OCI-LY7 (cell line): Measurements from ENCODE around the gene RNF166. TPM values are rescaled to one million over a fixed set of nuclear protein-coding genes. Genes with fewer than 3 reads are reported as not detected.

ENCODE experiments used
- BruUV-seq: library from RNA; stranded (reverse); fragments of 400-500 nt; replicated peaks from 2 replicates; lab custom pipeline; 2021; lab: Mats Ljungman, UMichigan
- CTCF ChIA-PET: fragments of 300-600 bp; sonication (Branson Sonifier 250); formaldehyde crosslinking; loops from one replicate; lab custom pipeline; 2022; ENCODE audit warnings: antibody characterized with exemption; ENCODE audit not compliant: unreplicated experiment; lab: Charles Lee
- POLR2A ChIA-PET: fragments of 300-600 bp; sonication (Branson Sonifier 250); formaldehyde crosslinking; loops from one replicate; lab custom pipeline; 2022; ENCODE audit warnings: antibody characterized with exemption; lab: Charles Lee
- DNase-seq: peaks from one replicate; pipeline ENCODE4 v3.0.0-alpha.2; 2015; ENCODE audit warnings: low spot score
- H2AFZ ChIP-seq: fragments of 200-600 bp; sonication (generic), shearing (Covaris generic); 2 replicates; pipeline ENCODE4 v1.6.1; 2014; ENCODE audit warnings: mild to moderate bottlenecking, antibody characterized with exemption, low read length, moderate library complexity
- H3K27ac ChIP-seq: fragments of 200-600 bp; sonication (generic); 2 replicates; pipeline ENCODE4 v1.5.1; 2014; ENCODE audit warnings: mixed run types, low read depth, mild to moderate bottlenecking, moderate library complexity, low read length, inconsistent platforms; ENCODE audit not compliant: poor library complexity, severe bottlenecking
- H3K36me3 ChIP-seq: fragments of 200-600 bp; sonication (generic); 2 replicates; pipeline ENCODE4 v1.6.1; 2014; ENCODE audit warnings: mild to moderate bottlenecking, antibody characterized with exemption, low read length, moderate library complexity, mixed read lengths; ENCODE audit not compliant: insufficient read depth
- H3K4me1 ChIP-seq: fragments of 200-600 bp; sonication (generic); 2 replicates; pipeline ENCODE4 v1.5.1; 2014; ENCODE audit warnings: mild to moderate bottlenecking, low read length; ENCODE audit not compliant: insufficient read depth, poor library complexity, severe bottlenecking
- H3K4me2 ChIP-seq: fragments of 200-600 bp; sonication (generic); 2 replicates; pipeline ENCODE4 v1.6.1; 2014; ENCODE audit warnings: mild to moderate bottlenecking, low read length
- H3K4me3 ChIP-seq: fragments of 200-600 bp; sonication (generic); 2 replicates; pipeline ENCODE4 v1.5.1; 2014; ENCODE audit warnings: mild to moderate bottlenecking, low read depth, low read length; ENCODE audit not compliant: poor library complexity, severe bottlenecking
- H3K79me2 ChIP-seq: fragments of 200-600 bp; sonication (generic); 2 replicates; pipeline ENCODE4 v1.6.1; 2016; ENCODE audit warnings: low read depth, mild to moderate bottlenecking, low read length, moderate library complexity, mixed read lengths; ENCODE audit not compliant: insufficient read depth
- H3K9me2 ChIP-seq: fragments of 200-600 bp; sonication (generic); 2 replicates; pipeline ENCODE4 v1.6.1; 2016; ENCODE audit warnings: mild to moderate bottlenecking, low read length, mixed read lengths; ENCODE audit not compliant: insufficient read depth
- H3K9me3 ChIP-seq: fragments of 200-600 bp; sonication (generic); 2 replicates; pipeline ENCODE4 v1.6.1; 2014; ENCODE audit warnings: mild to moderate bottlenecking, mixed run types, low read length, mixed read lengths
- H4K20me1 ChIP-seq: fragments of 200-600 bp; sonication (generic); 2 replicates; pipeline ENCODE4 v1.6.1; 2014; ENCODE audit warnings: mild to moderate bottlenecking, antibody characterized with exemption, low read length, moderate library complexity, mixed read lengths; ENCODE audit not compliant: insufficient read depth
- EZH2phosphoT487 ChIP-seq: fragments of 200-600 bp; sonication (generic); IDR thresholded peaks from 2 replicates; pipeline ENCODE4 v1.6.1; 2018; ENCODE audit warnings: low read depth, borderline replicate concordance, mild to moderate bottlenecking, mixed run types, antibody characterized with exemption, low read length, moderate library complexity, mixed read lengths
- intact Hi-C: fragments of 100-400 bp; cut with micrococcal nuclease; formaldehyde crosslinking; loops from one replicate; pipeline ENCODE4 v1.10.0; 2022; ENCODE audit not compliant: unreplicated experiment
- total RNA-seq, 2 experiments: library from RNA; depleted of rRNA in 1 of 2; stranded (reverse); fragments of >200 nt in 1 of 2; shearing (Covaris generic) in 1 of 2; gene quantifications; 2 replicates each; pipeline ENCODE4 v1.2.3, GENCODE V29; 2014 to 2022
- TF ChIP-seq, protein P1 (sequence below): fragments of 200-600 bp; sonication (generic); conservative IDR thresholded peaks from 2 replicates; pipeline ENCODE4 v1.5.1; 2014; ENCODE audit warnings: mild to moderate bottlenecking, antibody characterized with exemption, low read length, moderate library complexity, mixed read lengths

RNF166 gene
- total RNA-seq, 2 experiments from 2014 or later = 52.4 to 56.2 TPM

DNA sequence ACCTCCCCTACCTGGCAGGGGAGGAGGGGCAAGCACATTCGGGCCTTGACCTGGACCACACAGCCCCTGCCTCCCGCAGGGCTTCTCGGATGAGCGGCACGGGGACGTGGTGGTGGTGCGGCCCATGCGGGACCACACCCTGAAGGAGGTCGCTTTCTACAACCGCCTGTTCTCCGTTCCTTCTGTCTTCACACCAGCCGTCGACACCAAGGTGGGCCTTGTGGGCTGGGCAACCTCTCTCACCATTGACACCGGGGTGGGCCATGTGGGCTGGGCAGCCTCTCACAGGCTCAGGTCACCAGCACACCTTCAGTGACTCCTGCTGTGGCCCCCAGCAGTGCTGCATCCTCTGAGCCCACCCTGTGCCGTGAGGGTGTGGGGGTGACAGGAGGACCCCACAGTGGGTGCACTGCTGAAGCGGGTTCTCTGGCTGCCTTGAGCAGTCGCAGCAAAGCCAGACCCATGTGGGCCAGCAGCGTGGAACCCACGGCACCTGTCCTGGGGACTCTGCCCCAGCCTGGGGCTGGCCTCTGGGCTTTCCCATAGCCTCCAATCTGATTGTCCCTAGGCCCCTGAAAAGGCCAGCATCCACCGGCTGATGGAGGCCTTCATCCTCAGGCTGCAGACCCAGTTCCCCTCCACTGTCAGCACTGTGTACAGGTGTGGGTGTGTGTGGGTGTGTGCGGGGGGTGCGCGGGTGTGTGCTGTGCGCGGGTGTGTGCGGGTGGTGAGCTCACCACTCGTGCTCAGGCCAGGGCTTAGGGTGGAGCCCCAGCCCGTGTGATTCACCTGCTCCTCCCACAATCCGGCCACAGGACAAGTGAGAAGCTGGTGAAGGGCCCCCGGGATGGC lies 7.6 kb upstream of the RNF166 start:
- H3K9me2 ChIP-seq = no peaks in the 10 kb centered on the region
- no peaks in the 10 kb centered on the region for H3K79me2 ChIP-seq
- H3K27ac ChIP-seq = no peak overlapping the region
- intact Hi-C loops = no loop called here
- no peak overlapping the region for H3K4me2 ChIP-seq
- no peaks in the 10 kb centered on the region for H3K4me1 ChIP-seq
- no peak for DNase-seq
- no peaks in the 10 kb centered on the region for H4K20me1 ChIP-seq
- ChIA-PET POLR2A (interaction anchor here (0.9 kb wide), 1 partner anchor 570 kb away, joined by 3 read pairs; no protein-coding TSS in a partner anchor), CTCF (no interaction called here)
- no peaks in the 10 kb centered on the region for H3K9me3 ChIP-seq
- H3K4me3 ChIP-seq = no peak overlapping the region
- no peak overlapping the region for H2AFZ ChIP-seq
- no TSS peak for BruUV-seq
- peaks cover 61% of the 10 kb centered on the region for H3K36me3 ChIP-seq
- no peak for TF ChIP-seq EZH2phosphoT487
- TF ChIP-seq, protein P1, sequence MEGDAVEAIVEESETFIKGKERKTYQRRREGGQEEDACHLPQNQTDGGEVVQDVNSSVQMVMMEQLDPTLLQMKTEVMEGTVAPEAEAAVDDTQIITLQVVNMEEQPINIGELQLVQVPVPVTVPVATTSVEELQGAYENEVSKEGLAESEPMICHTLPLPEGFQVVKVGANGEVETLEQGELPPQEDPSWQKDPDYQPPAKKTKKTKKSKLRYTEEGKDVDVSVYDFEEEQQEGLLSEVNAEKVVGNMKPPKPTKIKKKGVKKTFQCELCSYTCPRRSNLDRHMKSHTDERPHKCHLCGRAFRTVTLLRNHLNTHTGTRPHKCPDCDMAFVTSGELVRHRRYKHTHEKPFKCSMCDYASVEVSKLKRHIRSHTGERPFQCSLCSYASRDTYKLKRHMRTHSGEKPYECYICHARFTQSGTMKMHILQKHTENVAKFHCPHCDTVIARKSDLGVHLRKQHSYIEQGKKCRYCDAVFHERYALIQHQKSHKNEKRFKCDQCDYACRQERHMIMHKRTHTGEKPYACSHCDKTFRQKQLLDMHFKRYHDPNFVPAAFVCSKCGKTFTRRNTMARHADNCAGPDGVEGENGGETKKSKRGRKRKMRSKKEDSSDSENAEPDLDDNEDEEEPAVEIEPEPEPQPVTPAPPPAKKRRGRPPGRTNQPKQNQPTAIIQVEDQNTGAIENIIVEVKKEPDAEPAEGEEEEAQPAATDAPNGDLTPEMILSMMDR = no peak

DNA sequence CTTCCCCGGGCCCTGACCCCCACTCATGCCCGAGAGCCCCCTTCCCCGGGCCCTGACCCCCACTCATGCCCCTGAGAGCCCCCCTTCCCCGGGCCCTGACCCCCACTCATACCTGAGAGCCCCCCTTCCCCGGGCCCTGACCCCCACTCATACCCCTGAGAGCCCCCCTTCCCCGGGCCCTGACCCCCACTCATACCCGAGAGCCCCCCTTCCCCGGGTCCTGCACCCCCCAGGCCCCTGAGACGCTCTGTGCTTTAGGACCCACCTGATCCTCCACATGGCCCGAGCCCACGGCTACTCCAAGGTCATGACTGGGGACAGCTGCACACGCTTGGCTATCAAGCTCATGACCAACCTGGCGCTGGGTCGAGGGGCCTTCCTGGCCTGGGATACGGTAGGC lies 6.8 kb upstream of the RNF166 start:
- no TSS peak for BruUV-seq
- ChIA-PET CTCF (no interaction called here), POLR2A (interaction anchor here (0.9 kb wide), 1 partner anchor 571 kb away, joined by 3 read pairs; no protein-coding TSS in a partner anchor)
- Histone ChIP-seq H3K9me3 (no peaks in the 10 kb centered on the region), H3K79me2 (no peaks in the 10 kb centered on the region), H4K20me1 (no peaks in the 10 kb centered on the region), H3K4me1 (peaks cover 7% of the 10 kb centered on the region), H3K4me2 (no peak overlapping the region), H3K4me3 (no peak overlapping the region), H3K36me3 (peaks cover 53% of the 10 kb centered on the region), H3K9me2 (no peaks in the 10 kb centered on the region), H3K27ac (no peak overlapping the region), H2AFZ (no peak overlapping the region)
- TF ChIP-seq EZH2phosphoT487 = no peak
- TF ChIP-seq, protein P1 = no peak
- intact Hi-C loops = no loop called here
- no peak for DNase-seq
